Keratinocyte (primary cell): ENCODE data around the gene ADNP2.

ENCODE experiments used
- EZH2 ChIP-seq: IDR thresholded peaks from one replicate; pipeline ENCODE4 v1.6.1; 2012; ENCODE audit warnings: inconsistent platforms, mild to moderate bottlenecking, low read length, moderate library complexity
- TF ChIP-seq, protein P1 (sequence below), 3 experiments: IDR thresholded peaks in 1 of 3; conservative IDR thresholded peaks in 1 of 3; optimal IDR thresholded peaks in 1 of 3; 2 replicates in 2 of 3; 3 replicates in 1 of 3; pipeline versions ENCODE3 to v1.5.1; 2011; ENCODE audit warnings: low read length in 3 of 3, mild to moderate bottlenecking in 3 of 3, moderate library complexity in 2 of 3, control low read depth in 1 of 3, inconsistent platforms in 1 of 3; ENCODE audit not compliant: insufficient read depth in 2 of 3; ENCODE audit errors: extremely low read depth in 1 of 3

DNA sequence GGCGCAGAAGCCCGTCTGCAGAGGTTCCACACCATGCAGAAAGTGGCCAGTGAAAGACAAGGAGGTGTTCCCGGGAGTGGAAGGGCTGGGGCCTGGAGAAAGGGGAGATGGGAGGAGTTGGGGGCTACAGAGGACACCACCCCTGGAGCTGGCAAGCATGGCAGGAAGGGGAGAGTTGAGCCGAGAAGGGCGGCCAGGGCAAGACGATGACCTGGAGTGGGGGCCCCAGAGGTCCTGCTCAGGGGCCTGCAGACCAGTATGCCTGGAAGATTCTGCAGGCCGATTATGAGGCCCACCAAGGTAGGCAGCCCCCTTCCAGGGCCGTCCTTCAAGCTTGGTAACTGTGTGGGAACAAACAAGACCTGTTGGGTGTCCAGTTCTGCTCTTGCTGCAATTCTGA lies 41.7 kb upstream of the ADNP2 start:
- TF ChIP-seq, protein P1, sequence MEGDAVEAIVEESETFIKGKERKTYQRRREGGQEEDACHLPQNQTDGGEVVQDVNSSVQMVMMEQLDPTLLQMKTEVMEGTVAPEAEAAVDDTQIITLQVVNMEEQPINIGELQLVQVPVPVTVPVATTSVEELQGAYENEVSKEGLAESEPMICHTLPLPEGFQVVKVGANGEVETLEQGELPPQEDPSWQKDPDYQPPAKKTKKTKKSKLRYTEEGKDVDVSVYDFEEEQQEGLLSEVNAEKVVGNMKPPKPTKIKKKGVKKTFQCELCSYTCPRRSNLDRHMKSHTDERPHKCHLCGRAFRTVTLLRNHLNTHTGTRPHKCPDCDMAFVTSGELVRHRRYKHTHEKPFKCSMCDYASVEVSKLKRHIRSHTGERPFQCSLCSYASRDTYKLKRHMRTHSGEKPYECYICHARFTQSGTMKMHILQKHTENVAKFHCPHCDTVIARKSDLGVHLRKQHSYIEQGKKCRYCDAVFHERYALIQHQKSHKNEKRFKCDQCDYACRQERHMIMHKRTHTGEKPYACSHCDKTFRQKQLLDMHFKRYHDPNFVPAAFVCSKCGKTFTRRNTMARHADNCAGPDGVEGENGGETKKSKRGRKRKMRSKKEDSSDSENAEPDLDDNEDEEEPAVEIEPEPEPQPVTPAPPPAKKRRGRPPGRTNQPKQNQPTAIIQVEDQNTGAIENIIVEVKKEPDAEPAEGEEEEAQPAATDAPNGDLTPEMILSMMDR (optimal IDR thresholded peaks at IDR 0.05 in 1 of 3, IDR thresholded peaks at IDR 0.05 in 1 of 3, conservative IDR thresholded peaks at IDR 0.05 in 1 of 3; ENCODE audit: extremely low read depth in 1 of 3, insufficient read depth in 2 of 3, low read length in 3 of 3), result no peak
- no peak for TF ChIP-seq EZH2
